Measurements from ENCODE around the gene VPS11.
"Not testable (repeated sequence)": the region's sequence is repeated elsewhere in the genome, so short reads cannot be mapped to it uniquely, and the experiment has no call there.

Gene VPS11

DNA sequence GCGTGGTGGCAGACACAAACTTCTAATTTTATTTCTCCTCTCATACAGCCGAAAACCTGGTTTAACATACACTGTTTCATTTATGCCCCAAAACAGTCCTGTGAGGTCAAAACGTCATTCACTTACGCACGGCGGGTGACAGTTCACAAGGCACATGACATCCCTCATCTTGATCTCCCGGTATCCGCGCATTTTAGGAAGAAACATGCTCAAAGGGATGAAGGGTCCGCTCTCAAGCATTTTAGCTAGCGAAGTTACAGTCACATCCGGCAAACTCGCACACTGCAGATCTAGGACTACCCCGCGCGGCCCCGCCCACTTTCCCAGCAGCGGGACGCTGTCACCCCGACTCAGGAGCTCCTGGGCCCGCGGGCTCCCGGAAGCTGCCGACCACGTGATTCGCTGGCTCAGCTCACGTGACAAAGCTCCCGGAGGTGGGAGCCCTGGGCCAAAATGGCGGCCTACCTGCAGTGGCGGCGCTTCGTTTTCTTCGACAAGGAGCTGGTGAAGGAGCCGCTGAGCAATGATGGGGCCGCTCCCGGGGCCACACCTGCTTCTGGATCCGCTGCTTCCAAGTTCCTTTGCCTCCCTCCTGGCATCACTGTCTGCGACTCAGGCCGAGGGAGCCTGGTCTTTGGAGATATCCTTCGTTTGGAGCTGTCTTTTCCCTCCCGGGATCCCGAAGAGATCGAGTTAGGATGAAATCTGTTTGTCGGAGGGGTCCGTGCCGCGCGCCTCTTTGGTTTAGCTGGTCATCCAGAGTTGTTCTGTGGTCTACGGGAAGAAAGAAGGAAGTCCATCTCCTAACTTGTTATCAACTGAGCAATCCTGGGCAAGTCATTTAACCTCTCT is at the start of gene VPS11:
TSS of gene VPS11 (plus strand) at position 448 of the 852 bp plus-strand sequence. CDS start at position 454, 6 bp downstream.
- peak; percentile 97 for DNase-seq

DNA sequence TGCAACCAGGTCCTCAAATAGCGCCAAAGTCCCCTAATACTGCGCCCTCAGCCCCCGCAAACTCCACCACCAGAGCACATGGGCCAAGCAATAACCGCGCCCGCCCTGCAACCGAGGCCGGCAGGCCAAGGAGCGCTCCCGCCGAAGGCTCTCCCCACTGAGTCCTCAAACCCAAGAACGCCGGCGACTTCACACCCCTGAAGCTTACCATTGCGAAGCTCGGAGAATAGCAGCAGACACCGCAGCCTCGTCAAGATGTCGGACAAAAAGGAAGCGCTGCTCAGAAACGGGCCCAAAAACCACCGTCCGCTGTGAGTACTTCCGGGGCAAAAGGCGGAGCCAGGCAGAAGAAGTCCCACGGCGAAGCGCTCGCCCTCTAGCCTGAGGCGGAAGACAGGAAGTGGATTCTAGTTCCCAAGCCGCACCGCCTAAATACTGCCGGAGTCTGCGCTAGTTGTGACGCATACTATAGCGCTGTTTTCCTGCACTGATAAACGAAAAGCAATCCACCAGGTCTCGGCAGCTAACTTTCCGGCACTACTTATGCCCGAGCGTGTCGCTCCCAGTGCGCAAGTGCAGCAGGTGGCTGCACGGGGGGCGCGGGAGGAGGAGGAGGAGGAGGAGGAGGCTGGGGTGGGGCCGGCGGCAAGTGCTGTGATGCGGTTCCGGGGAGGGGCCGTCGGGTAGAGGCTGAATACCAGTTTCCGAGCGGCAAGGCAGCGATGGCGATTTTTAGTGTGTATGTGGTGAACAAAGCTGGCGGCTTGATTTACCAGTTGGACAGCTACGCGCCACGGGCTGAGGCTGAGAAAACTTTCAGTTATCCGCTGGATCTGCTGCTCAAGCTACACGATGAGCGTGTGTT is 49.3 kb upstream of the VPS11 start, which contains the start of the genes RPS25 and TRAPPC4:
TSS of gene RPS25 (minus strand) at position 270 of the 865 bp plus-strand sequence. CDS start at position 211, 59 bp downstream.
TSS of gene TRAPPC4 (plus strand) at position 693 of the 865 bp plus-strand sequence. CDS start at position 723, 30 bp downstream.
- DNase-seq, result peak; percentile 95

- no peak for DNase-seq
Observed at GRCh38 chr11:119019996-119020395, 47.6 kb upstream of the VPS11 start.

GRCh38 chr11:119021631-119022030 is 46.0 kb upstream of the VPS11 start:
- no peak for DNase-seq

- no peak for DNase-seq
Observed at GRCh38 chr11:119023741-119024140, 43.9 kb upstream of the VPS11 start.

- DNase-seq, result no peak
Observed at GRCh38 chr11:119024430-119025098, 43.1 kb upstream of the VPS11 start.

GRCh38 chr11:119025099-119025473 is 42.5 kb upstream of the VPS11 start:
- no peak for DNase-seq

DNA sequence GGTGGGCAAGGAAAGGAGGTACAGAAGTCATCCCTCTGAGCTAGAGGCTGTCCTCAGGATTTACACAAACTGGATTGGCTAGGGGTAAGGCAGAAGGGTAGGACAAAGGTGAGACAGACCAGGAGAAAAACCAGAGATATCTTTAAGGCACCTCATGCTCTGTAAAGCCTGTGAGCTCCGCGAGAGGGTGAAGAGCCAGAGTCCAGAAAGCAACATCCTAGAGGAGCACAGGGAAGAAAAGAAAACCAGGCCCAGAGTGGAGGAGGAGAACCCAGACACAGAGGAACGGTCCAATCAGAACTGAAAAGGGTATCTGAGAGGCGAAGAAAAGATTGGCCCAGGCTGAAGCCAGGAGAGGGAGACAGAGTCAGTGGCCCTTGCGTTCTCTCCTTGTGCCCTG is 42.1 kb upstream of the VPS11 start:
- DNase-seq, result no peak

GRCh38 chr11:119025978-119026766 is 41.4 kb upstream of the VPS11 start:
- DNase-seq, result no peak

DNA sequence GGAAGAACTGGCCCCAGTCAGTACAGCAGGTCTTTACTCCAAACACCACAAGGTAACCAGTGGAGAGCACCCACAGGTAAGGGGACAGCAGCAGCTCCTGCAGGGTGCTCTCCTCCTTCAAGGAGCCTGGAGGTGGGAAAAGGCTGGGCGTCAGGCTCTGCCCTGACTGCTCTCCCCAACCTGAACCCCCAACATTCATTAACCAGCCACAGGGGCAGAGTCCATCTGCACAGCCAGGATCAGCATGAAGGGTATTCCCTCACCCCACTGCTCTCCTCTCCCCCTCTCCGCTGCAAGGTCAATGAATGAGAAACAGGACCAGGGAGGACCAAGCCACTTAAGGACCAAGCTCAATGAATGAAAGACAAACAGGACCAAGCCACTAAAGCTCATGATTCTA is 40.6 kb upstream of the VPS11 start:
- no peak for DNase-seq

DNA sequence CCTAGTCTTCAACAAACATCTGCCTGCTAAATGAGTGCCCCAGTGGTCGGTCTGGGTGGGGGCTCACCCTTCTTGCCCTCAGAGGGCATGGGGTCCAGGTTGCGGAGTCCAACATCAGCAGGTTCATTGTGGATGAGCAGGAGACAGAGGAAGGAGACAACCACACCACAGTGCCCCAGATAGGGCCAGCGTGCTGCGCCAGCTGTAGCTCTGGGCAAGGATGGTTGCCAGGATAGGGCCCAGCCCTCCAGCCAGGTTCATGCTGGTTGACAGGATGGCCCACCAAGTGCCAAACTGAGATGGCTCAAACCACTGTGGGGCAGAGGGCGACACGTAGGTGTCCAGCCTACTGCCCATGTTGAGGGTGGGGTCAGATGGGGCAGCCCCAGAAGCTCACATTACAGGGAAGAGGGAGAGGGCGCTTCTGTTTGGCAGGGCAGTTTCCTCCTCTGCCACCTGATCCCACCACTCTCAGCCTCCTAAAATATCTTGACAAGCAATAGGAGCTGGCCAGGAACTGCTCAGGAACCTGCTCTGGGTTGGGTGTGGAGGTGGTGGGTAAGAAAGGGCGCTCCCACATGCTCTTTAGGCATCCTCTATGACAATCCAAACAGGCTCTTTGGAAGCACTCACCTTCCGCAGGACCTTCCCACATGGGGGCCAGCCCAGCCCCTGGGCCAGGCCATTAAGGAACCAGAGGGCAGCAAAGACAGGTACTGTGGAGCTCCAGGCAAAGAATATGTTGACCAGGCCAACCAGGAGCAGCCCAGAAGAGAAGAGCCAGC is 39.9 kb upstream of the VPS11 start:
- no peak for DNase-seq

DNA sequence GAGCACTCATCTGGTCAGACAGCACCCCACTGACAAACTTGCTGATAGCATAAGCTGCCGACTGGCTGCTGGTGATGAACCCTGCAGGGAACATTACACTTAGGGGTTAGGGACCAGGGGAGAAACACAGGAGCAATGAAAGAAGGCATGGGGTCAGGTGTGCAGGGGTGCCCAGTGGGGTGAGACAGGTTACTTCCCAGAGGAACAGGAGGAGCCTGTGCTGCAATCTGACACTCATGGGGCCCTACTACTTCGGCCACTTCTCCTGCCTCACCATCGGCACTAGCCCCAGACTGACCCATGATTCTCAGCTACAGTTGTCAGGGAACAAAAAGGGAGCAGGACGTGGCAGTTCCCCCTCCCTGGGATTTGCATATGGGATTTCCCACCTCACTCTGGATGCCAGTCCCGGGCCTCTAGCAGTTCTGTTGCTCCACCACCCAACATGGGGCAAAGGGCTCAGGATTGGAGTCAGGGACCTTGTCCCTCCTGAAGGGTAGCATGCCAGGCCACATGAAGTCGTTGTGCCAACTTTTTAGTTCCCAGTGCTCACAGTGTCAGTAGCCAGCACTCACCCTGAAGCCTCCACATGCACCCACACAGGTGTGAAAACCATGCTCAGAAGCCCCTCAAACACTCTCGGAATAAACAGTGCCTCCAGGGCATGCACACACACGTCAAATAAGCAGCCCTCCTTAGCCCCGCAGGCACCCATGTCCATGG is 39.1 kb upstream of the VPS11 start:
- DNase-seq, result no peak

- DNase-seq, result no peak
Observed at GRCh38 chr11:119029069-119029339, 38.6 kb upstream of the VPS11 start.

GRCh38 chr11:119029340-119030028 is 38.1 kb upstream of the VPS11 start:
- DNase-seq, result no peak

DNA sequence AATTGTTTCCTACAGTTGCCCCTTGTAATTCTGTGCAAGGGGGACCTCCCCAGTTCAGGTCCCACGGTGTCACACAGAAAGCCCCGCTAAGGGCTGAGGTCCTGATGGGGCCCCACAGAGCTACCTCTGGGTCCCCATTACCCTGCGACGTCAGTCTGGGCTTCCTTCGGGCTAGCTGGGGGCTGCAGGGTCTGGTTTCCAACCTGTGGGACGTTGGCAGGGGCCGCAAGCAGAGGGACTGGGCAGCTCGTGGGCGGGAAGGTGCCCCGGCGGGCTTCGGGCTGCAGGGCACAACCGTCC is 37.6 kb upstream of the VPS11 start:
- no peak for DNase-seq

GRCh38 chr11:119030329-119031047 is 37.1 kb upstream of the VPS11 start, which contains the start of gene SLC37A4:
SLC37A4 (minus strand) TSS chr11:119030877.
- DNase-seq, result peak; percentile 99 to 100

- DNase-seq, result no peak
Observed at GRCh38 chr11:119031912-119032280, 35.7 kb upstream of the VPS11 start.

- DNase-seq, result not testable (repeated sequence)
Observed at GRCh38 chr11:119033421-119033820, 34.2 kb upstream of the VPS11 start.

- DNase-seq, result no peak
Observed at GRCh38 chr11:119034813-119035212, 32.8 kb upstream of the VPS11 start.

GRCh38 chr11:119038884-119039283 is 28.7 kb upstream of the VPS11 start:
- no peak for DNase-seq
